ENCODE measurements around the gene ITIH1.

Gene ITIH1

GRCh38 chr3:52827866-52828376 lies 50.5 kb downstream of the ITIH1 start:
- no peak for DNase-seq
- Histone ChIP-seq H3K9ac (ENCODE audit: low read length) (no peak overlapping the region), H3K4me1 (ENCODE audit: control insufficient read depth in 1 of 2, insufficient read depth in 2 of 2, low read length in 2 of 2) (peaks cover 0 to 7% of the 10 kb centered on the region in 2 experiments), H3K27ac (ENCODE audit: low read depth, low read length) (no peak overlapping the region), H2BK12ac (ENCODE audit: low read length) (no peak overlapping the region), H4K8ac (ENCODE audit: low read depth, low read length) (no peak overlapping the region), H2BK5ac (ENCODE audit: low read depth, low read length, poor library complexity) (no peak overlapping the region), H2AFZ (ENCODE audit: insufficient read depth, low read length, poor library complexity) (no peak overlapping the region), H3K27me3 (ENCODE audit: insufficient read depth, low read length) (no peaks in the 10 kb centered on the region), H3K18ac (ENCODE audit: low read length) (no peak overlapping the region), H2AK5ac (ENCODE audit: low read length) (no peak overlapping the region), H3K4ac (ENCODE audit: low read depth, low read length) (no peak overlapping the region), H4K91ac (ENCODE audit: low read depth, low read length) (no peak overlapping the region), H3K9me3 (ENCODE audit: insufficient read depth, low read depth, low read length) (peaks cover 6% of the 10 kb centered on the region), H3K14ac (ENCODE audit: low read length) (no peak overlapping the region), H3K36me3 (ENCODE audit: control insufficient read depth in 1 of 2, insufficient read depth in 2 of 2, low read length in 2 of 2) (no peaks in the 10 kb centered on the region), H3K79me2 (ENCODE audit: control insufficient read depth, insufficient read depth, low read length, poor library complexity) (no peaks in the 10 kb centered on the region), H3K4me2 (ENCODE audit: low read length) (no peak overlapping the region), H3K79me1 (ENCODE audit: low read length) (no peaks in the 10 kb centered on the region), H3K23ac (ENCODE audit: low read length) (no peak overlapping the region), H2BK120ac (ENCODE audit: insufficient read depth, low read length, poor library complexity) (no peak overlapping the region), H3K4me3 (ENCODE audit: low read depth, low read length) (no peak overlapping the region), H4K12ac (ENCODE audit: low read depth, low read length) (no peak overlapping the region)
- no CpG with 5 or more reads among the region's 10 CpGs for WGBS (ENCODE audit: extremely low coverage, insufficient coverage, insufficient read length)

- H3K27ac ChIP-seq (ENCODE audit: low read depth, low read length), result no peak overlapping the region
- no peak overlapping the region for H3K4ac ChIP-seq (ENCODE audit: low read depth, low read length)
- H2AK5ac ChIP-seq (ENCODE audit: low read length), result no peak overlapping the region
- no peak overlapping the region for H4K8ac ChIP-seq (ENCODE audit: low read depth, low read length)
- no peak overlapping the region for H3K4me3 ChIP-seq (ENCODE audit: low read depth, low read length)
- no peaks in the 10 kb centered on the region for H3K27me3 ChIP-seq (ENCODE audit: insufficient read depth, low read length)
- no peak overlapping the region for H3K9ac ChIP-seq (ENCODE audit: low read length)
- no peaks in the 10 kb centered on the region for H3K79me2 ChIP-seq (ENCODE audit: control insufficient read depth, insufficient read depth, low read length, poor library complexity)
- H3K9me3 ChIP-seq (ENCODE audit: insufficient read depth, low read depth, low read length), result peaks cover 2% of the 10 kb centered on the region
- H3K4me2 ChIP-seq (ENCODE audit: low read length), result no peak overlapping the region
- no peak overlapping the region for H2BK120ac ChIP-seq (ENCODE audit: insufficient read depth, low read length, poor library complexity)
- no peak for DNase-seq
- H2BK5ac ChIP-seq (ENCODE audit: low read depth, low read length, poor library complexity), result no peak overlapping the region
- H2BK12ac ChIP-seq (ENCODE audit: low read length), result no peak overlapping the region
- peaks cover 0 to 2% of the 10 kb centered on the region in 2 experiments for H3K4me1 ChIP-seq (ENCODE audit: control insufficient read depth in 1 of 2, insufficient read depth in 2 of 2, low read length in 2 of 2)
- no peak overlapping the region for H3K18ac ChIP-seq (ENCODE audit: low read length)
- H4K12ac ChIP-seq (ENCODE audit: low read depth, low read length), result no peak overlapping the region
- no CpG with 5 or more reads among the region's 3 CpGs for WGBS (ENCODE audit: extremely low coverage, insufficient coverage, insufficient read length)
- H3K36me3 ChIP-seq (ENCODE audit: control insufficient read depth in 1 of 2, insufficient read depth in 2 of 2, low read length in 2 of 2), result no peaks in the 10 kb centered on the region
- H4K91ac ChIP-seq (ENCODE audit: low read depth, low read length), result no peak overlapping the region
- no peaks in the 10 kb centered on the region for H3K79me1 ChIP-seq (ENCODE audit: low read length)
- H2AFZ ChIP-seq (ENCODE audit: insufficient read depth, low read length, poor library complexity), result no peak overlapping the region
- H3K23ac ChIP-seq (ENCODE audit: low read length), result no peak overlapping the region
- H3K14ac ChIP-seq (ENCODE audit: low read length), result no peak overlapping the region
These were observed 52.1 kb downstream of the ITIH1 start for GRCh38 chr3:52829482-52829881.

- no peak overlapping the region for H4K8ac ChIP-seq (ENCODE audit: low read depth, low read length)
- no peak overlapping the region for H3K4me2 ChIP-seq (ENCODE audit: low read length)
- DNase-seq, result no peak
- no peaks in the 10 kb centered on the region for H3K36me3 ChIP-seq (ENCODE audit: control insufficient read depth in 1 of 2, insufficient read depth in 2 of 2, low read length in 2 of 2)
- no peak overlapping the region for H2AK5ac ChIP-seq (ENCODE audit: low read length)
- no peak overlapping the region for H3K4me3 ChIP-seq (ENCODE audit: low read depth, low read length)
- H4K12ac ChIP-seq (ENCODE audit: low read depth, low read length), result no peak overlapping the region
- no peaks in the 10 kb centered on the region for H3K79me2 ChIP-seq (ENCODE audit: control insufficient read depth, insufficient read depth, low read length, poor library complexity)
- H3K4ac ChIP-seq (ENCODE audit: low read depth, low read length), result no peak overlapping the region
- WGBS (ENCODE audit: extremely low coverage, insufficient coverage, insufficient read length), result no CpG with 5 or more reads among the region's 10 CpGs
- H3K9ac ChIP-seq (ENCODE audit: low read length), result no peak overlapping the region
- no peak overlapping the region for H4K91ac ChIP-seq (ENCODE audit: low read depth, low read length)
- H2AFZ ChIP-seq (ENCODE audit: insufficient read depth, low read length, poor library complexity), result no peak overlapping the region
- H3K27ac ChIP-seq (ENCODE audit: low read depth, low read length), result no peak overlapping the region
- no peak overlapping the region for H3K23ac ChIP-seq (ENCODE audit: low read length)
- no peaks in the 10 kb centered on the region for H3K27me3 ChIP-seq (ENCODE audit: insufficient read depth, low read length)
- no peak overlapping the region for H2BK120ac ChIP-seq (ENCODE audit: insufficient read depth, low read length, poor library complexity)
- no peak overlapping the region for H2BK12ac ChIP-seq (ENCODE audit: low read length)
- H3K18ac ChIP-seq (ENCODE audit: low read length), result no peak overlapping the region
- no peaks in the 10 kb centered on the region for H3K4me1 ChIP-seq (ENCODE audit: control insufficient read depth in 1 of 2, insufficient read depth in 2 of 2, low read length in 2 of 2)
- H3K14ac ChIP-seq (ENCODE audit: low read length), result no peak overlapping the region
- no peak overlapping the region for H2BK5ac ChIP-seq (ENCODE audit: low read depth, low read length, poor library complexity)
- H3K79me1 ChIP-seq (ENCODE audit: low read length), result no peaks in the 10 kb centered on the region
- peaks cover 2% of the 10 kb centered on the region for H3K9me3 ChIP-seq (ENCODE audit: insufficient read depth, low read depth, low read length)
These were observed 52.6 kb downstream of the ITIH1 start for GRCh38 chr3:52829906-52830463.

- H3K14ac ChIP-seq (ENCODE audit: low read length), result no peak within 1 kb of the TSS
- H2AK5ac ChIP-seq (ENCODE audit: low read length), result no peak within 1 kb of the TSS
- H3K4me2 ChIP-seq (ENCODE audit: low read length), result no peak within 1 kb of the TSS
- no peak within 1 kb of the TSS for H2BK120ac ChIP-seq (ENCODE audit: insufficient read depth, low read length, poor library complexity)
- no peak within 1 kb of the TSS for H4K12ac ChIP-seq (ENCODE audit: low read depth, low read length)
- no peak within 1 kb of the TSS for H3K23ac ChIP-seq (ENCODE audit: low read length)
- H3K4me1 ChIP-seq (ENCODE audit: control insufficient read depth in 1 of 2, insufficient read depth in 2 of 2, low read length in 2 of 2), result no peaks in the 10 kb centered on the region
- H3K9ac ChIP-seq (ENCODE audit: low read length), result no peak within 1 kb of the TSS
- H2BK12ac ChIP-seq (ENCODE audit: low read length), result no peak within 1 kb of the TSS
- no peak for DNase-seq
- no peak within 1 kb of the TSS for H3K18ac ChIP-seq (ENCODE audit: low read length)
- H3K79me1 ChIP-seq (ENCODE audit: low read length), result no peaks in the 10 kb centered on the region
- no peak within 1 kb of the TSS for H2AFZ ChIP-seq (ENCODE audit: insufficient read depth, low read length, poor library complexity)
- H2BK5ac ChIP-seq (ENCODE audit: low read depth, low read length, poor library complexity), result no peak within 1 kb of the TSS
- no peaks in the 10 kb centered on the region for H3K36me3 ChIP-seq (ENCODE audit: control insufficient read depth in 1 of 2, insufficient read depth in 2 of 2, low read length in 2 of 2)
- H3K27ac ChIP-seq (ENCODE audit: low read depth, low read length), result no peak within 1 kb of the TSS
- H3K79me2 ChIP-seq (ENCODE audit: control insufficient read depth, insufficient read depth, low read length, poor library complexity), result no peaks in the 10 kb centered on the region
- H4K91ac ChIP-seq (ENCODE audit: low read depth, low read length), result no peak within 1 kb of the TSS
- no peak within 1 kb of the TSS for H3K4ac ChIP-seq (ENCODE audit: low read depth, low read length)
- H3K4me3 ChIP-seq (ENCODE audit: low read depth, low read length), result no peak within 1 kb of the TSS
- no peak within 1 kb of the TSS for H4K8ac ChIP-seq (ENCODE audit: low read depth, low read length)
- no CpG with 5 or more reads among the region's 16 CpGs for WGBS (ENCODE audit: extremely low coverage, insufficient coverage, insufficient read length)
- H3K27me3 ChIP-seq (ENCODE audit: insufficient read depth, low read length), result no peaks in the 10 kb centered on the region
- peaks cover 1% of the 10 kb centered on the region for H3K9me3 ChIP-seq (ENCODE audit: insufficient read depth, low read depth, low read length)
These were observed 53.3 kb downstream of the ITIH1 start, which contains the start of gene ITIH4 for GRCh38 chr3:52830535-52831258. ITIH4 (minus strand) TSS chr3:52830672; CDS start chr3:52830642, 30 bp downstream.
